Osteoblast (primary cell): ENCODE data around the gene CD40LG. TPM values are rescaled to one million over a fixed set of nuclear protein-coding genes. Genes with fewer than 3 reads are reported as not detected.

Source experiments
- DNase-seq: peaks from one replicate; pipeline ENCODE4 v3.0.0; 2011; ENCODE audit warnings: low spot score, mixed read lengths; ENCODE audit not compliant: insufficient read length; ENCODE audit errors: missing footprints
- H2AFZ ChIP-seq: 2 replicates; pipeline ENCODE4 v1.6.0; 2011; ENCODE audit warnings: mild to moderate bottlenecking, low read length
- H3K27ac ChIP-seq: 2 replicates; pipeline ENCODE4 v1.5.1; 2011; ENCODE audit warnings: mild to moderate bottlenecking, low read depth, low read length, moderate library complexity
- H3K27me3 ChIP-seq: 2 replicates; pipeline ENCODE4 v1.6.0; 2012; ENCODE audit warnings: mild to moderate bottlenecking, control low read depth, inconsistent platforms, low read length, moderate library complexity; ENCODE audit not compliant: insufficient read depth
- H3K36me3 ChIP-seq: 2 replicates; pipeline ENCODE4 v1.5.1; 2011; ENCODE audit warnings: mild to moderate bottlenecking, low read length, control low read depth, moderate library complexity; ENCODE audit not compliant: insufficient read depth
- H3K4me1 ChIP-seq: 2 replicates; pipeline ENCODE4 v1.5.1; 2011; ENCODE audit warnings: mild to moderate bottlenecking, low read length, control low read depth, moderate library complexity; ENCODE audit not compliant: insufficient read depth
- H3K4me2 ChIP-seq: 2 replicates; pipeline ENCODE4 v1.6.0; 2011; ENCODE audit warnings: mild to moderate bottlenecking, low read length; ENCODE audit not compliant: insufficient read depth
- H3K4me3 ChIP-seq: fragments of 200-600 bp; sonication (generic); 3 replicates; pipeline ENCODE4 v1.5.1; 2012; ENCODE audit warnings: mild to moderate bottlenecking, low read length, inconsistent platforms; ENCODE audit not compliant: insufficient read depth
- H3K79me2 ChIP-seq: 2 replicates; pipeline ENCODE4 v1.6.0; 2012; ENCODE audit warnings: mild to moderate bottlenecking, low read length, control low read depth, inconsistent platforms; ENCODE audit not compliant: insufficient read depth
- H3K9me3 ChIP-seq: 2 replicates; pipeline ENCODE4 v1.5.1; 2011; ENCODE audit warnings: low read depth, low read length, control low read depth
- H4K20me1 ChIP-seq: 2 replicates; pipeline ENCODE4 v1.6.0; 2012; ENCODE audit warnings: mild to moderate bottlenecking, low read length, control low read depth; ENCODE audit not compliant: insufficient read depth
- total RNA-seq: library from RNA; depleted of rRNA; stranded (reverse); fragments of >200 nt; gene quantifications from 2 replicates; pipeline ENCODE4 v1.2.3, GENCODE V29; 2012
- TF ChIP-seq, protein P1 (sequence below): IDR thresholded peaks from 2 replicates; pipeline ENCODE4 v1.5.1; 2011; ENCODE audit warnings: mild to moderate bottlenecking, low read depth, low read length, moderate library complexity; ENCODE audit errors: extremely low read depth

Gene CD40LG
- total RNA-seq, 1 donor, result not detected

DNA sequence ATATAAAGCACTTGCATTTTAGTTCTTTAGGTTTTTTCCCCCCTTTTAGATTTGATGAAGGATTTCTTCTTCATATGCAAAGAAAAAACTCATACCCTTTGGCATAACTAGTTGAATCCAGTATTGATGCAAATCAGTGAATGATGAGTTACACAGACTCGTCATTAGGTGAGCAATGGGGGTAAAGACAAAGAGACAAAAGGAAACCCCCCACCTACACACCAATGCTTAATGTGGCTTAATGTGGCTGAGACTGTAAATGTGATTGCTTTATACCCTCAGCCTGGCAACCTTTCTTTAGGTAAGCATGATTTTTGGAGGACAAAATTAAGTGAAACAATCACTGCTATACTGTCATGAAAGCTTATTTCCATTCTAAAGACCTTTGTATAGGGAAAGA lies 39.5 kb downstream of the CD40LG start:
- Histone ChIP-seq H3K9me3 (no peaks in the 10 kb centered on the region), H3K36me3 (no peaks in the 10 kb centered on the region), H3K27ac (no peak overlapping the region), H3K4me1 (peaks cover 2% of the 10 kb centered on the region), H3K4me2 (no peak overlapping the region), H4K20me1 (no peaks in the 10 kb centered on the region), H3K4me3 (no peak overlapping the region), H3K27me3 (peaks cover 2% of the 10 kb centered on the region), H3K79me2 (no peaks in the 10 kb centered on the region), H2AFZ (no peak overlapping the region)
- no peak for DNase-seq
- TF ChIP-seq, protein P1, sequence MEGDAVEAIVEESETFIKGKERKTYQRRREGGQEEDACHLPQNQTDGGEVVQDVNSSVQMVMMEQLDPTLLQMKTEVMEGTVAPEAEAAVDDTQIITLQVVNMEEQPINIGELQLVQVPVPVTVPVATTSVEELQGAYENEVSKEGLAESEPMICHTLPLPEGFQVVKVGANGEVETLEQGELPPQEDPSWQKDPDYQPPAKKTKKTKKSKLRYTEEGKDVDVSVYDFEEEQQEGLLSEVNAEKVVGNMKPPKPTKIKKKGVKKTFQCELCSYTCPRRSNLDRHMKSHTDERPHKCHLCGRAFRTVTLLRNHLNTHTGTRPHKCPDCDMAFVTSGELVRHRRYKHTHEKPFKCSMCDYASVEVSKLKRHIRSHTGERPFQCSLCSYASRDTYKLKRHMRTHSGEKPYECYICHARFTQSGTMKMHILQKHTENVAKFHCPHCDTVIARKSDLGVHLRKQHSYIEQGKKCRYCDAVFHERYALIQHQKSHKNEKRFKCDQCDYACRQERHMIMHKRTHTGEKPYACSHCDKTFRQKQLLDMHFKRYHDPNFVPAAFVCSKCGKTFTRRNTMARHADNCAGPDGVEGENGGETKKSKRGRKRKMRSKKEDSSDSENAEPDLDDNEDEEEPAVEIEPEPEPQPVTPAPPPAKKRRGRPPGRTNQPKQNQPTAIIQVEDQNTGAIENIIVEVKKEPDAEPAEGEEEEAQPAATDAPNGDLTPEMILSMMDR, result no peak

- no peaks in the 10 kb centered on the region for H4K20me1 ChIP-seq
- H3K79me2 ChIP-seq, result no peaks in the 10 kb centered on the region
- H3K4me1 ChIP-seq, result peaks cover 2% of the 10 kb centered on the region
- no peak for DNase-seq
- TF ChIP-seq, protein P1, result no peak
- H3K27me3 ChIP-seq, result no peaks in the 10 kb centered on the region
- no peak overlapping the region for H3K27ac ChIP-seq
- H3K9me3 ChIP-seq, result no peaks in the 10 kb centered on the region
- no peak overlapping the region for H3K4me3 ChIP-seq
- H2AFZ ChIP-seq, result no peak overlapping the region
- no peaks in the 10 kb centered on the region for H3K36me3 ChIP-seq
- no peak overlapping the region for H3K4me2 ChIP-seq
These were observed 41.5 kb downstream of the CD40LG start for GRCh38 chrX:136689436-136689835.

- H3K36me3 ChIP-seq, result no peaks in the 10 kb centered on the region
- peaks cover 2% of the 10 kb centered on the region for H3K4me1 ChIP-seq
- TF ChIP-seq, protein P1, result no peak
- no peak overlapping the region for H3K27ac ChIP-seq
- no peak overlapping the region for H3K4me3 ChIP-seq
- DNase-seq, result no peak
- H3K79me2 ChIP-seq, result no peaks in the 10 kb centered on the region
- no peaks in the 10 kb centered on the region for H4K20me1 ChIP-seq
- H3K27me3 ChIP-seq, result no peaks in the 10 kb centered on the region
- no peaks in the 10 kb centered on the region for H3K9me3 ChIP-seq
- no peak overlapping the region for H2AFZ ChIP-seq
- H3K4me2 ChIP-seq, result no peak overlapping the region
These were observed 43.3 kb downstream of the CD40LG start for GRCh38 chrX:136691028-136691809.

DNA sequence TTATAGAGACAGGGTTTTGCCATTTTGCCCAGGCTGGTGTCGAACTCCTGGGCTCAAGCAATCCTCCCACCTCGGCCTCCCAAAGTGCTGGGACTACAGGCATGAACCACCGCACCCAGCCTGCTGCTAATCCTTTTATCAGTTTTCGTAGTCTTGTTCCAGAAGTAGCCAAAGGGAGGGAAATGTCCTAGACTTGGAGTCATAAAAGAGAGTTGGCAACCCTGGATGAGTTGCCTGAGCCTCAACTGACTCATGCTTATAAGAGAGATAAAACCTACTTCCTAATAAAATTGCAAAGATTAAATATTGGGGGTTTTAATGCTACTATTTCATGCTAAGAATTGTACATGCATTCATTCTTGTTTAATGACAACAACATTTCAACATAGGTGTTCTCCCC lies 44.3 kb downstream of the CD40LG start:
- Histone ChIP-seq H4K20me1 (no peaks in the 10 kb centered on the region), H3K79me2 (no peaks in the 10 kb centered on the region), H3K27ac (no peak overlapping the region), H3K4me1 (peaks cover 2% of the 10 kb centered on the region), H3K9me3 (no peaks in the 10 kb centered on the region), H3K4me3 (no peak overlapping the region), H3K4me2 (no peak overlapping the region), H3K27me3 (no peaks in the 10 kb centered on the region), H2AFZ (no peak overlapping the region), H3K36me3 (no peaks in the 10 kb centered on the region)
- TF ChIP-seq, protein P1, result no peak
- DNase-seq, result no peak
